ENCODE measurements around the gene SPPL3. TPM values are rescaled to one million over a fixed set of nuclear protein-coding genes. Genes with fewer than 3 reads are reported as not detected.

The SPPL3 gene
- total and polyA plus RNA-seq, 4 donors, result 7.4 to 12.6 (median 8.7) TPM

- Histone ChIP-seq H3K9ac (ENCODE audit: low read depth in 1 of 2, low read length in 2 of 2) (no peak overlapping the region), H3K27ac (ENCODE audit: low read depth in 1 of 2, low read length in 2 of 2) (no peak overlapping the region), H3K36me3 (ENCODE audit: control insufficient read depth in 4 of 4, insufficient read depth in 3 of 4, low read depth in 1 of 4, low read length in 3 of 4) (no peaks in the 10 kb centered on the region), H3K27me3 (ENCODE audit: control insufficient read depth in 4 of 4, insufficient read depth in 4 of 4, low read length in 3 of 4) (no peaks in the 10 kb centered on the region), H3K4me1 (ENCODE audit: control insufficient read depth in 4 of 4, insufficient read depth in 4 of 4, low read length in 3 of 4) (no peaks in the 10 kb centered on the region), H3K4me3 (ENCODE audit: low read depth in 1 of 3, low read length in 3 of 3) (no peak overlapping the region), H3K9me3 (ENCODE audit: control insufficient read depth in 4 of 4, low read length in 3 of 4) (peaks cover 0 to 4% (median 1%) of the 10 kb centered on the region in 4 donors)
- TF ChIP-seq, protein P1, sequence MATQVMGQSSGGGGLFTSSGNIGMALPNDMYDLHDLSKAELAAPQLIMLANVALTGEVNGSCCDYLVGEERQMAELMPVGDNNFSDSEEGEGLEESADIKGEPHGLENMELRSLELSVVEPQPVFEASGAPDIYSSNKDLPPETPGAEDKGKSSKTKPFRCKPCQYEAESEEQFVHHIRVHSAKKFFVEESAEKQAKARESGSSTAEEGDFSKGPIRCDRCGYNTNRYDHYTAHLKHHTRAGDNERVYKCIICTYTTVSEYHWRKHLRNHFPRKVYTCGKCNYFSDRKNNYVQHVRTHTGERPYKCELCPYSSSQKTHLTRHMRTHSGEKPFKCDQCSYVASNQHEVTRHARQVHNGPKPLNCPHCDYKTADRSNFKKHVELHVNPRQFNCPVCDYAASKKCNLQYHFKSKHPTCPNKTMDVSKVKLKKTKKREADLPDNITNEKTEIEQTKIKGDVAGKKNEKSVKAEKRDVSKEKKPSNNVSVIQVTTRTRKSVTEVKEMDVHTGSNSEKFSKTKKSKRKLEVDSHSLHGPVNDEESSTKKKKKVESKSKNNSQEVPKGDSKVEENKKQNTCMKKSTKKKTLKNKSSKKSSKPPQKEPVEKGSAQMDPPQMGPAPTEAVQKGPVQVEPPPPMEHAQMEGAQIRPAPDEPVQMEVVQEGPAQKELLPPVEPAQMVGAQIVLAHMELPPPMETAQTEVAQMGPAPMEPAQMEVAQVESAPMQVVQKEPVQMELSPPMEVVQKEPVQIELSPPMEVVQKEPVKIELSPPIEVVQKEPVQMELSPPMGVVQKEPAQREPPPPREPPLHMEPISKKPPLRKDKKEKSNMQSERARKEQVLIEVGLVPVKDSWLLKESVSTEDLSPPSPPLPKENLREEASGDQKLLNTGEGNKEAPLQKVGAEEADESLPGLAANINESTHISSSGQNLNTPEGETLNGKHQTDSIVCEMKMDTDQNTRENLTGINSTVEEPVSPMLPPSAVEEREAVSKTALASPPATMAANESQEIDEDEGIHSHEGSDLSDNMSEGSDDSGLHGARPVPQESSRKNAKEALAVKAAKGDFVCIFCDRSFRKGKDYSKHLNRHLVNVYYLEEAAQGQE (IDR thresholded peaks at IDR 0.05), result no peak
- TF ChIP-seq, protein P2, sequence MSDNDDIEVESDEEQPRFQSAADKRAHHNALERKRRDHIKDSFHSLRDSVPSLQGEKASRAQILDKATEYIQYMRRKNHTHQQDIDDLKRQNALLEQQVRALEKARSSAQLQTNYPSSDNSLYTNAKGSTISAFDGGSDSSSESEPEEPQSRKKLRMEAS (IDR thresholded peaks at IDR 0.05), result no peak
- TF ChIP-seq ZBTB33 (IDR thresholded peaks at IDR 0.05) (no peak), RXRA (IDR thresholded peaks at IDR 0.05) (no peak), TAF1 (conservative IDR thresholded peaks at IDR 0.05) (no peak), FOXA1 (IDR thresholded peaks at IDR 0.05) (no peak), EGR1 (IDR thresholded peaks at IDR 0.05; ENCODE audit: low read depth in 2 of 2) (no peak), NR2F2 (IDR thresholded peaks at IDR 0.05) (no peak), RAD21 (IDR thresholded peaks at IDR 0.05) (no peak), HNF4A (conservative IDR thresholded peaks at IDR 0.05) (no peak), JUND (IDR thresholded peaks at IDR 0.05) (no peak), GABPA (IDR thresholded peaks at IDR 0.05 in 1 of 2, conservative IDR thresholded peaks at IDR 0.05 in 1 of 2) (no peak), HNF4G (IDR thresholded peaks at IDR 0.05) (no peak)
- TF ChIP-seq, protein P3, sequence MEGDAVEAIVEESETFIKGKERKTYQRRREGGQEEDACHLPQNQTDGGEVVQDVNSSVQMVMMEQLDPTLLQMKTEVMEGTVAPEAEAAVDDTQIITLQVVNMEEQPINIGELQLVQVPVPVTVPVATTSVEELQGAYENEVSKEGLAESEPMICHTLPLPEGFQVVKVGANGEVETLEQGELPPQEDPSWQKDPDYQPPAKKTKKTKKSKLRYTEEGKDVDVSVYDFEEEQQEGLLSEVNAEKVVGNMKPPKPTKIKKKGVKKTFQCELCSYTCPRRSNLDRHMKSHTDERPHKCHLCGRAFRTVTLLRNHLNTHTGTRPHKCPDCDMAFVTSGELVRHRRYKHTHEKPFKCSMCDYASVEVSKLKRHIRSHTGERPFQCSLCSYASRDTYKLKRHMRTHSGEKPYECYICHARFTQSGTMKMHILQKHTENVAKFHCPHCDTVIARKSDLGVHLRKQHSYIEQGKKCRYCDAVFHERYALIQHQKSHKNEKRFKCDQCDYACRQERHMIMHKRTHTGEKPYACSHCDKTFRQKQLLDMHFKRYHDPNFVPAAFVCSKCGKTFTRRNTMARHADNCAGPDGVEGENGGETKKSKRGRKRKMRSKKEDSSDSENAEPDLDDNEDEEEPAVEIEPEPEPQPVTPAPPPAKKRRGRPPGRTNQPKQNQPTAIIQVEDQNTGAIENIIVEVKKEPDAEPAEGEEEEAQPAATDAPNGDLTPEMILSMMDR (IDR thresholded peaks at IDR 0.05; ENCODE audit: low read depth, low read length, missing input control), result no peak
- TF ChIP-seq, protein P4, sequence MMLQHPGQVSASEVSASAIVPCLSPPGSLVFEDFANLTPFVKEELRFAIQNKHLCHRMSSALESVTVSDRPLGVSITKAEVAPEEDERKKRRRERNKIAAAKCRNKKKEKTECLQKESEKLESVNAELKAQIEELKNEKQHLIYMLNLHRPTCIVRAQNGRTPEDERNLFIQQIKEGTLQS (IDR thresholded peaks at IDR 0.05), result no peak
- 92% methylated on average over 2 of the region's 2 CpGs for whole genome bisulfite sequencing
- no peak for DNase-seq (ENCODE audit: low spot score)
Measured at GRCh38 chr12:120917748-120918147, 13.6 kb upstream of the SPPL3 start.

GRCh38 chr12:120916561-120916960, 12.4 kb upstream of the SPPL3 start:
- H3K4me3 ChIP-seq (ENCODE audit: low read depth in 1 of 3, low read length in 3 of 3), result no peak overlapping the region
- no peak for DNase-seq (ENCODE audit: low spot score)
- H3K36me3 ChIP-seq (ENCODE audit: control insufficient read depth in 4 of 4, insufficient read depth in 3 of 4, low read depth in 1 of 4, low read length in 3 of 4), result no peaks in the 10 kb centered on the region
- TF ChIP-seq, protein P3 (IDR thresholded peaks at IDR 0.05; ENCODE audit: low read depth, low read length, missing input control), result no peak
- no peak for TF ChIP-seq JUND (IDR thresholded peaks at IDR 0.05)
- TF ChIP-seq TAF1 (conservative IDR thresholded peaks at IDR 0.05), result no peak
- TF ChIP-seq, protein P4 (IDR thresholded peaks at IDR 0.05), result no peak
- H3K27ac ChIP-seq (ENCODE audit: low read depth in 1 of 2, low read length in 2 of 2), result no peak overlapping the region
- H3K4me1 ChIP-seq (ENCODE audit: control insufficient read depth in 4 of 4, insufficient read depth in 4 of 4, low read length in 3 of 4), result no peaks in the 10 kb centered on the region
- 96% methylated on average over 14 of the region's 14 CpGs for WGBS
- H3K9ac ChIP-seq (ENCODE audit: low read depth in 1 of 2, low read length in 2 of 2), result no peak overlapping the region
- peaks cover 0 to 4% (median 1%) of the 10 kb centered on the region in 4 donors for H3K9me3 ChIP-seq (ENCODE audit: control insufficient read depth in 4 of 4, low read length in 3 of 4)
- H3K27me3 ChIP-seq (ENCODE audit: control insufficient read depth in 4 of 4, insufficient read depth in 4 of 4, low read length in 3 of 4), result no peaks in the 10 kb centered on the region

Data from liver (tissue), 9 donors.